ENCODE data around the gene CHL1.

The CHL1 gene, protein sequence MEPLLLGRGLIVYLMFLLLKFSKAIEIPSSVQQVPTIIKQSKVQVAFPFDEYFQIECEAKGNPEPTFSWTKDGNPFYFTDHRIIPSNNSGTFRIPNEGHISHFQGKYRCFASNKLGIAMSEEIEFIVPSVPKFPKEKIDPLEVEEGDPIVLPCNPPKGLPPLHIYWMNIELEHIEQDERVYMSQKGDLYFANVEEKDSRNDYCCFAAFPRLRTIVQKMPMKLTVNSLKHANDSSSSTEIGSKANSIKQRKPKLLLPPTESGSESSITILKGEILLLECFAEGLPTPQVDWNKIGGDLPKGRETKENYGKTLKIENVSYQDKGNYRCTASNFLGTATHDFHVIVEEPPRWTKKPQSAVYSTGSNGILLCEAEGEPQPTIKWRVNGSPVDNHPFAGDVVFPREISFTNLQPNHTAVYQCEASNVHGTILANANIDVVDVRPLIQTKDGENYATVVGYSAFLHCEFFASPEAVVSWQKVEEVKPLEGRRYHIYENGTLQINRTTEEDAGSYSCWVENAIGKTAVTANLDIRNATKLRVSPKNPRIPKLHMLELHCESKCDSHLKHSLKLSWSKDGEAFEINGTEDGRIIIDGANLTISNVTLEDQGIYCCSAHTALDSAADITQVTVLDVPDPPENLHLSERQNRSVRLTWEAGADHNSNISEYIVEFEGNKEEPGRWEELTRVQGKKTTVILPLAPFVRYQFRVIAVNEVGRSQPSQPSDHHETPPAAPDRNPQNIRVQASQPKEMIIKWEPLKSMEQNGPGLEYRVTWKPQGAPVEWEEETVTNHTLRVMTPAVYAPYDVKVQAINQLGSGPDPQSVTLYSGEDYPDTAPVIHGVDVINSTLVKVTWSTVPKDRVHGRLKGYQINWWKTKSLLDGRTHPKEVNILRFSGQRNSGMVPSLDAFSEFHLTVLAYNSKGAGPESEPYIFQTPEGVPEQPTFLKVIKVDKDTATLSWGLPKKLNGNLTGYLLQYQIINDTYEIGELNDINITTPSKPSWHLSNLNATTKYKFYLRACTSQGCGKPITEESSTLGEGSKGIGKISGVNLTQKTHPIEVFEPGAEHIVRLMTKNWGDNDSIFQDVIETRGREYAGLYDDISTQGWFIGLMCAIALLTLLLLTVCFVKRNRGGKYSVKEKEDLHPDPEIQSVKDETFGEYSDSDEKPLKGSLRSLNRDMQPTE (N-terminal part only)

DNA sequence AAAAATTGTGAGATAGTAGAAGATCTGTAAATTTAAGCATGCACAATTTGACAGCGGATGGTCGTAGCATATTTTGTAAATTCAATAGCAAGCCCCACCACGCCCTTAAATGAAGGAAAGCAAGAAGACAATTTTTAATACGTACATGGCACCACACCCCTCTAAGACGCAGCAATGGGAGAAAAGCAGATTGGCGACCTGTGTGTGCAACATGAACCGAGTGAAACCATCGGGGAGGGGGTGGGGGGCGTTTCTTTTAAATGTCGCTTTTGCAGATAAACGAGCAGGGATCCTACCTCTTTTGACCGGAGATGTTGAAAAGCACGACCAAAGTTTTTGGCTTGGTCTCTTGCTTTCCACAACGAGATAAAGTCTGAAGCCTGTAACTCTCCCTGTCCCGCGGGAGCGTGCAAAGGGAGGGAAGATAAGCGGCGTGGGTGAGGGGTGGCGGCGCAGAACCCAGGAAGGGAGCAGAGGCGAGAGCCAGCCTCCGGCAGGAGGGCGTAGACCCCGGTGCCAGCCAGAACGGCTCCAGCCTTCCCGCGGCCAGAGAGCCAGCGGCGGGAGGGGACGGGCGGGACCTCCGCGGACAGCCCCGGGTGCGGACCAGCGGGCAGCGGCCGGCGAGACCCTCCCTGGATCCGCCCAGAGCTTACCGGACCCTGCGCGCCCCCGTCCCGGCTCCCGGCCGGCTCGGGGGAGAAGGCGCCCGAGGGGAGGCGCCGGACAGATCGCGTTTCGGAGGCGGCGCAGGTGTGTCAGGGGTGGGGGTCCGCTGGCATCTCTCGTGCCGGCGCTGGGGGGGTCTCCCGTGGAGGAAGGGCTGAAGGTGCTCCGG is at the start of gene CHL1:
TSS of gene CHL1 (plus strand) at position 453 of the 838 bp plus-strand sequence. CDS start 123,014 bp downstream, outside the sequence.
- DNase-seq (ENCODE audit: low read depth in 3 of 3) = no peak

DNA sequence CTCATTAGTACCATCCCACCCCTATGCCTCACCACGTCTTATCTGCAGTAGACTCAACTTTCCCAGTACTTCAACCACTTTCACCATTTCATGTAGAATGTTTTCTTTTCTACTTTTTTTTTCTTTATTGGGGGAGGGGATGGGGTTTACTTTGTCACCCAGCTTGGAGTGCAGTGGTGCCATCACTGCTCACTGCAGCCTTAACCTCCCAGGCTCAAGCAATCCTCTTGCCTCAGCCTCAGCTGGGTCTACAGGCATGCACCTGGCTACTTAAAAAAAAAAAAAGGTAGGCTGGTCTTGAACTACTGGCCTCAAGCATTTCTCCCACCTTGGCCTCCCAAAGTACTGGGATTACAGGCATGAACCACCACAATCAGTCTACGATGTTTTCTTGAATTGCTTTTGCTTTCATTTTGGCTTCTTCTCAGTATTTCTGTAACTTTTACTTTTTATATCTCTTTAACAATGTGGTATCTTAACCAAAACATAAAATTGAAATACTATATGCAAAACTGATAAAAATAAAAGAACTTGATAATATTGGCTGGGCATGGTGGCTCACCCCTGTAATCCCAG is 44.9 kb upstream of the CHL1 start:
- no peak for DNase-seq (ENCODE audit: low read depth in 3 of 3)

DNA sequence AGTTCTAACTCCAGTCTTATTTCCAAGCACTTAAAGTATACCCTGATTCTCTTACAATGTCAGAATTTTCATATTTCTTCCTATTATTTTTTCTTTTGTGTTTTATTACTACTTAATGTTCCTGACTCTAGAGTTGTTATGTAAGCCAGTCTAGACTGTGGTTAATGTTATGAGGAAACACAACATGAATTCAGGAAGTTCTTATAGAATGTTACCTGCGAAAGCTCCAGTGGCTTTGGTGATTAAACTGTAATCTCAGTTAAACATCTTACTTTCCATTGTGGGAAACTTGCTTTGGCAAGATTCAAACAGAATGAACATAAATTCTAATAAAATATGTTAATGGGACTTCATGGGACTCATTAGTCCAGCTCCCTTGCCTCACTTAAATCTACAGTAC is 36.6 kb upstream of the CHL1 start:
- no peak for DNase-seq (ENCODE audit: low read depth in 3 of 3)

DNA sequence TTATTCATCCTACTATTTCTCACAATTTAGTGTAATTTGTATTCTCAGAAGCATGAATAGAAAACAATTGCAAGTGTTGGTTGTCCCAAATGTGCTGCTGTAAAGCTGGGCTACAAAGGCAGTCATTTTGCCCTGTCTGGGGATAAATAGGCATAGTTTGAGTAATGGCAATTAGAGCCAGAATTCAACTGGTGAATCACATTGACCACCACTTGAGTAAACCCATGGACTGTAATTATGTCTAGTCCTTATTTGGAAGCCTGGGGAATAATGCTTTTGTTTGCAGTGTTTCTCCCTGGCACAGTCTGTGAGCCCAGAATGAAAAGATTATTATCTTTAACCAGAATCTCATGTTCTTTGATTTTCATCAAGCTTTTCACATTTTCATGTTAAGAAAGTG is 30.5 kb upstream of the CHL1 start:
- no peak for DNase-seq (ENCODE audit: low read depth in 3 of 3)

DNA sequence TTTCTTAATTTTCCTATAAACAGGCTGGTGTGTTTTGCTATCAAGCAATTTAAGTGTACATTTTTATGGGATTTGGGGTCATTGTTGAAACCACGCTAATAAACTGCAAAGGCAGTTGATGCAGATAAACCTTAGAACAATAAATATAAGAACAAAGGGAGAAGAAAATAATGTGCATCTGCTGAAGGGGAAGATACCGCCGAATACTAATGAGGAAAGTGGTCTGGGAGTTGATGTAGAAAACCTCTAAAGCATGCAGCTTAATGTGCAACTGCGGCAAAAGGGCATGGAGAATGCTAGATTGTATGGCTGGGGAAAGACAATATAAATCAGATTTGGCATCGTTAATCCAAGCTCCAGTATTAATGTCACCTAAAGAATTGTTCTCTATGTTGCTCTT is 29.8 kb upstream of the CHL1 start:
- no peak for DNase-seq (ENCODE audit: low read depth in 3 of 3)

DNA sequence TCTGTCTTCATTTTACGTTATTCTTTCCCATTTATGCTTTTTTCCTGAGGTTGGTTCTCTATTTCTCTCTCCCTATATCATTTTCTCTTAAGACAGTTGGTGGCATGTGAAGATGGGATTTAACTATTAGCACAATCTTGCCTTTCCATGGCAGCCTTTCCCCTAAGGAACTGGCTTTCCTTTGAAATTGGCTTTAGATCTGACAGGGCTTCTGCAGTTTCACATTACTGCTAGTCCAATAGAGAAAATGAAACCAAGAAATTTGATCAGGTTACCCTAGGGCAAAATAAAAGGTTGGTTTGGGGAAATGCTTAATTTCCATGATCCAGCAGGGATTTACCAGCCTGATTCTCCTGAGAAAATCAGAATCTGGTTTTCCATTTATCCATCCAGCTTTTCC is 22.7 kb upstream of the CHL1 start:
- DNase-seq (ENCODE audit: low read depth in 3 of 3) = no peak

DNA sequence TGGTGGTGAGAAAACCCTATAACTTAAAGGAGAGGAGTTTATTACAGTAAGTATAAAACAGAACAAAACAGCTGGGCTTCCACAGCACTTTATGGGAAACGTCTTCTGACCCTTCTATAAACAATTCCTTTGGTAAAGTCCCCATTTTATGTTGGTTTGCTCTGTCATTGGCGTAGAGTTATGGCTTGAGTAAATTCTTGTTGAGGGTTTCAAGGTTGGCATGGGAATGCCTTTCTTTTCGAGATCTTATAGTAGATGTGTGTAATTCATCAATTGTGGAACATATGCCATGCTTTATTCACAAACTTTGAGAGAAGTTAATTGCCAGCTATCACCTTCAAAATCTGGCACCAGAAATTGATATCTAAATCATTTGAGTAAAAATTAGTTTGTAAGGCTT is 11.6 kb upstream of the CHL1 start:
- DNase-seq (ENCODE audit: low read depth in 3 of 3) = no peak

DNA sequence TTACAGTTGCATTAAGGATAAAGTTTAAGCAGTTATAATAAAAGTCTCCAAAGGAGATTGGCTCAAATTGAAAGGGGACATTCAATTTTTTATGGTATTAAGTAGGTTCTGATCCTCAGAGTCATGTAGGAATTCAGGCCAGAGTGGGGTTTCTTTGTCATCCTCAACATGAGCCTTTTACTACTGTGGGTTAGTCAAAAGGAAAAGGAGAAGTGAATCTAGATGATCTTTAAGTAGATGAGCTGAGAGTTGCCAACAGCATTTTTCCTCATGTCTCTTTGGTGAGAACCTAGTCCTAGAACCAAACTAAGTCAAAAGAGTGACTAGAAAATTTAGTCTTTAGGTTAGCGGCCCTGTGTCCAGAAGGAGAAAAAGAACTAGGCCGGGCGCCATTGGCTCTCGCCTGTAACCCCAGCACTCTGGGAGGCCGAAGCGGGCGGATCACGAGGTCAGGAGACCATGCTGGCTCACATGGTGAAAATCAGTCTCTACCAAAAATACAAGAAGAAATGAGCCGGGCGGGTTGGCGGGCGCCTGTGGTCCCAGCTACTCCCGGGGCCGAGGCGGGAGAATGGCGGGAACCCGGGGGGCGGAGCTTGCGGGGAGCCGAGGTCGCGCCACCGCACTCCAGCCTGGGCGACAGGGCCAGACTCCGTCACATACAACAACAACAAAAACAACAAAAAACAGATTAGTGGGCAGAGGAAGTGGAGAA is 4.2 kb upstream of the CHL1 start:
- no peak for DNase-seq (ENCODE audit: low read depth in 3 of 3)

DNA sequence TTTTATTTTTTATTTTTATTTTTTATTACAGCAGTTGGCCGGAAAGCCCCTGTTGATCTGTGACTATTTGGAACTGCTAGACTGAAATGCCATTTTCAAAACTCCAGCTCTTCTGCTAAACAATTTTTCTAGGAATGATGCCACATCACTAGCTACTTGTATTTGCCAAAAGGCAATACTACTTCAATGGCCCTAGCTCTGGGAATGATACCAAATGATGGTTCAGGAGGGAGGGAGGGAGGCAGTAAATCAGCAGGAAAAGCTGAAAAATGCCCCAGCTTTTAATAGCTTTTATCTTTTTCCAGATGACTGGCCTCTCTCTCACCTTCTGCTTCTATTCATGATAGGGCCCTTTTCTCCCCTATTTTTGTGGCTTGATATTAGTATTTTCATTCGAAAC is 2.6 kb upstream of the CHL1 start:
- DNase-seq (ENCODE audit: low read depth in 3 of 3) = no peak

DNA sequence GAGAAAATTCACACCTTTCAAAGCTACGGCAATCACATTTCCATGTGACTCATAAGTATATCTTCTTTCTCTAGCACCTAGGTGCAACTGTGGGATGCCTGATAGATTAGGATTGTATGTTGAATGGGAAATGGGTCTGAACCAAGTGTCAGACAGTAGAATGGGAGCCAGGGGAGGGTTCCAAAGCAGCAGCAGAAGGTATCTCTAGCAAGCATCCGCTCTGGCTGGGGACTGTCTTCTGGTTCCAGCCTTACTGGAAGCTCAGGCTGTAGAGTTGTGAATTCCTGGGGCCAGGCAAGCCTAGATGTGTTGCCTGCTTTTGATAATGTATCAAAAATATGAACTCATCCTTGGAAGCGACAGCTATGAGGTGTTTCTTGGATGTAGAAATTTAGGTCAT is 2.1 kb upstream of the CHL1 start:
- DNase-seq (ENCODE audit: low read depth in 3 of 3) = no peak

DNA sequence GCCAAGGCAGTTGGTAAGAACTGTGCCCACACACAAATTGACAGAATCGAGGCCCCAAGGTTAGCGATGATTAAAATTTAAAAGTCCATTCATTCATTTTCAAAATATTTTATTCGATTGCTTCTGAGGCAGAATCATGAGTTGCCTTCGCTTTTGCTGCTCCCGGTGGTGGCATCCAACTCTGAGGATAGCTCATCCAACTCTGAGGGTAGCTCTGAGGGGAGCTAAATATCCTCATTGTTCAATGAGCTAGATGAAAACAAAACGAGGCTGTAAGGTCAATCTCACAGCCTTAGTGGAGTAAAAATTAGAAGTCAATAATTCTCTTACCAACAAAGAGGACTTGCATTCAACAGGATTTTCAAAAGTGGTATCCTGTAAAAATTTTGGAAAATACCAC is 897 bp upstream of the CHL1 start:
- no peak for DNase-seq (ENCODE audit: low read depth in 3 of 3)

DNA sequence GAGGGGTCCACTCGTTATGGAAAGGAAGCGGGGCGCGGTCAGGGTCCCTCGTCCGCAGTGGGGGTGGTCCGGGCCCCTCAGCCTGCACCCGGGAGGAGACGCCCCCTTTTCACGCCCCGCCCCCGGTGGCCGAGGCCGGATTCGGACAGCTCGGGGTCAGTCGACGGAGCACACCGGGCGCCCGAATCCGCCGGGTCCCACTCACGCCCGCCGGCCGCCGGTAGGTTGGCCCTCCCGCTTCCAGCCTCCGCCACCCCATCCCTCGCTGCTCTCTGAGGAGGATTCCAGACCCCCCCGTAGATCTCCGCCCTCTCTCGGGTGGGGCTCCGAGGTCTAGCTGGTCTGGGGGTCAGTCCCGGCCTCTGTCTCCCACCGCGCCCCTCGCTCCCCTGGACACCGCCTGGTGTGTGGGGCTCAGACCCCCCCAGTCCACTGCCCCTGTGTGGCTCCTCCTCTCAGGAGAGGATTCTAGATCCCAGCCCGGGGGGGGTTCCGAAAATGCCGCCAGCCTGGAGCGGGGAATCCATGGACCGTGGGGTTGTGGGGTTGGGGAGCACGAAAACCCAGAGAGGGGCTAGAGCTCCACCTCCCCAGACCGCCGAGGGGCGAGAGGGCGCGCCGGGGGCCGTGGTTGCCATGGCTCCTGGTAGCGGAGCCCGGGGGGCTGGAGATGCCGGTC is 725 bp downstream of the CHL1 start:
- no peak for DNase-seq (ENCODE audit: low read depth in 3 of 3)

DNA sequence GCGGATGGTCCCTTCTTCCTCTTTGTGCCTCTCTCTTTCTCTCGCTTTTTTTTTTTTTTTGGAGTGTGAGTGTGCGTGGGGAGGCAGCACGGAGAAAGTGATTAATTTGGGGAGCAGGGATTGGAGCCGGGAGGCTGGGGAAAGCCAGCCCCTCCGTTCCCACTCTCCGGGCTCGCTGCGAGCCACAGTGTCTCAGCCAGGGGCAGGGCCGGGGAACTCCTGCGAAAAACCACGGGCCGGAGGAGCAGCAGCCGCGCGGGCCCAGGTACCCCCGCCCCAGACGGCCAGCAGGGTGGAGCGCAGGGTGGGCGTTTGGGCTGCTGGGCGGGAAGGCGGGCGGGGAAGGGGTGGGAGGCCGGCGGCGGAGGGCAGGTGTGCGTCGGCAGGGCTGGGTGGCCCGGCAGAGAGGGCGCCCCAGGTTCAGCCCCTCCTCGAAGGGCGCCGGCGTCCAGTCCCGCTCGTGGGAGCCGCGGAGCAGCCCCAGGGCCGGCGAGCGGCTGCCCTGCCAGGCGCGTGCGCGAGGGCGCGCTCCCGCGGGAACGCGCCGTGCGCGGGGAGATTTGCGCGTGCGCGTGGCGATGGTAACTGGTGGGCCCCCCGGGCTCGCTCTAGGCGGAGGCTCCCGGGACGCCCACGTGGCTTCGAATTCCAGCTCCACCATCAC is 1.4 kb downstream of the CHL1 start:
- DNase-seq (ENCODE audit: low read depth in 3 of 3) = no peak

DNA sequence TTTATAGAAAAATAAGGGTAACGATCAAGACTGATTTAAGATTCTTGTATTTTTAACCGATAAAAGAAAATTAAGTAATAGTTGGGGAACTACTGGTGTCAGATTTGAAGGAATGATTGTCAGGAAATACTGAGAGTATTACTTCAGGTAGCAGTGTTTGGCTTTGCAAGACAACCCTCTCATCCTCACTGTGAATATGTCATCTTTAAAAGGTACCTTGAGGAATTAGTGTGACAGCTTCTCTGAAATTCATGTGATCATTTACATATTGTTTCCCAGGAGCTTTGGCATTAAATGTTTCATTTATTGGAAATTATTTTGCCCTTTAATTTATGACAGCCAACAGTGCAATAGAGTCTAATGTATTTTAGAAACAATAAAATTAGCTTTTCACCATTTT is 3.3 kb downstream of the CHL1 start:
- no peak for DNase-seq (ENCODE audit: low read depth in 3 of 3)

DNA sequence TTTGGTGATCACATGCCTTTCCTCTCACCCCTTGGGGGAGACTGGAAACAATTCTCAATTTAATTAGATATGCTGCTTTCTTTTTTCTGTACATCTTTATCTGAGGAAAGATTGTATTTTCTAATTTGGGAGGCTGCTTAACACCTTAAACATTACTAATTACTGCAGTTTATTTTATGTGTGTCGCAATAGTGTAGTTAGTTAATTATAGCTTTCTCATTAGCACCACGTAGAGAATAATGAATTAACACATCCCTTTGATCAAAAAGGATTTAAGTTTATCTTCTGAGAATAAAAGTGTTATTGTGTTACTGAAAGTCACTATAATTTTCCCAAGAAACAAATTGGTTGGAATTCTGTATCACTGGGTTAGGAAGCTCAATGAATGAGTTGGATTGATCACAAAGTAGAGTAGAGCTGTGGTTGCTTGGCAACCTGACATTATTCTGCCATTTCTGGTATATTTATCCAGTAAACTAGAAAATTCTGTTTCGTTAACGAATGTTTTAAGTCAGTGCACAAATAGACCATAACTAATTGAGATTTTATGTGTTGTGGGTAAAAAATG is 4.3 kb downstream of the CHL1 start:
- no peak for DNase-seq (ENCODE audit: low read depth in 3 of 3)

DNA sequence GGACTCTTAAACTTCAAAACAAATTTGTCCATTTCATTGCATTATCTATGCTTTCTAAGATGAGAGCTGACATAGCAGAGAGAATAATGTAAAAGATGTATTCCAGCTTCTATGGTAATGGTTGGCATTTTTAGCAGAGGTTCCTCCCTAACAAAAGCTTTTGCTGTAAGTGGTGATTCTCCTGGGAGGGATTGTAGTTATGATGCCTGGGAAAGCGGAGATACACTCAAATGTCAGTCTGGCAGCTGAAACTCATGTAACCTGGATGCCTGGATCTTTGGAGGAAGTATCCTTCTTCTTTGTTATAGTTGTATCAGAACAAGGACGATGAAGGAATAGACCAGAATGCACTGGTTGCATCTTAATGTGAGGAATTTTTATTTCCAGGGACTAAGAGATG is 7.5 kb downstream of the CHL1 start:
- DNase-seq (ENCODE audit: low read depth in 3 of 3) = no peak

DNA sequence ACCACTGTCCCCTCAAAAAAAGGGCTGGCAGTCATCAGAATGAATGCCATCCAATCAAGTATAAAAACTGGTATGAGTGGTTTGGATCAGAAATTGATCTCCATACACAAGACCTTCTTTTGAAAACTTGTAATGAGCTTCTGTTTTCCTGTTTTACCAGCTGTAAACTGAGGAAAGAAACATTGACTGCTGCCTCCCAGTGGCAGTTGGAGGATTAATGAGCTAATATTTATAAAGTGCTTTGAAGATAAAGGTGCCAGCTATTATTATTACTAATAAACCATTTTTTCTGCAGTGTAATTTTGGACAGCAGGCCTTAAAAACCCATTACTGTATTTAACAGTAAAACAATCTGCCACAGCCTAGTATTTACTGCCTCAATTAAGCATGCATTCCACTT is 11.4 kb downstream of the CHL1 start:
- DNase-seq (ENCODE audit: low read depth in 3 of 3) = no peak

DNA sequence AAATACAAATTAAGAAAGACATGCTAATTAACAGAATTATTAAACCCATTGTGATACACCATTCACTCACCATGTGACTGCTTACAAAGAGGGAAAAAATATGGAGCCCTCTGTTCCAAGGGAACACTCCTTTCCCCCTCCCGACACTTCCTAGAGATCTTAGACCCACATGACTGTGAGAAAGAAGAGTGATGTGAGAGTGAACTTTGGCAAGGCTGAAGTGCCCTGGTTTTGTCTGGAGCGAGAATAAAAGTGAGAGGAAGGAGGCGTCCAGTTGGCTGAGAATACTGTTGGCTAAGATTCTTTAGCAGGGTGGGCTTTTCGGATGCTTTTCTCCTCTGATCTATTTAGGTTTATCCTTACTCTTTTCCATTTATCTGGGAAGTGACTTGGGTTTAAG is 14.1 kb downstream of the CHL1 start:
- DNase-seq (ENCODE audit: low read depth in 3 of 3) = no peak

DNA sequence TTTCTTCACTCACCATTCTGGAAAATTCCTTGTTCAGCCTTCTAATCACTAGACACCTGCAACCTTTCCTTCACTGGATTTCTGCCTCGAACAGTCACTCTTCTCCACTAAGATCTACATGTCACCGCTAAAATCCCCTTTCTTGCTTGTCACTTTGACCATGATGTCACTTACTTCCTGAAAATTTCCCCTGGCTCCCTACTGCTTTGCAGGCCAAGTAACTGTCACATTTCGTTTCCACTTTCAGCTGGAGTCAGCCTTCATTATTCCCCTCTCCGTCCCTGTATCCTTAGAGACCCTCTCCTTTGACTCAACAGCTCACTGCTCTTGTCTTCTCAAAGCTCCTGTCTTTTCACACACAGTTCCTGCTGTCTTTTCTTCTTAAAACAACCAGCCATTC is 15.9 kb downstream of the CHL1 start:
- DNase-seq (ENCODE audit: low read depth in 3 of 3) = no peak

Measured in stimulated activated CD4-positive, alpha-beta T cell treated with anti-CD3 and anti-CD28 coated beads, TNF-alpha, amount 100 ng/mL, for 48 hours (primary cell).